Thymus (tissue), 11 donors: ENCODE data around the gene CHAF1A. TPM values are rescaled to one million over a fixed set of nuclear protein-coding genes. Genes with fewer than 3 reads are reported as not detected.

ENCODE experiments used
- DNase-seq, 9 donors: peaks; one replicate each; pipeline ENCODE4 v3.0.0-alpha.2; 2013; ENCODE audit warnings: low spot score in 9 of 9, low read depth in 6 of 9, missing footprints in 1 of 9
- H3K27ac ChIP-seq, 2 donors: one replicate each; pipeline ENCODE4 v1.5.1; 2013; ENCODE audit warnings: control low read depth in 1 of 2, low read depth in 1 of 2, low read length in 1 of 2, mild to moderate bottlenecking in 1 of 2, moderate library complexity in 1 of 2
- H3K27me3 ChIP-seq, 2 donors: one replicate each; pipeline ENCODE4 v1.5.1; 2013; ENCODE audit warnings: low read length in 1 of 2; ENCODE audit not compliant: control insufficient read depth in 2 of 2, insufficient read depth in 1 of 2
- H3K36me3 ChIP-seq, 2 donors: one replicate each; pipeline ENCODE4 v1.5.1; 2013; ENCODE audit warnings: low read length in 1 of 2, mild to moderate bottlenecking in 1 of 2, moderate library complexity in 1 of 2; ENCODE audit not compliant: control insufficient read depth in 2 of 2, insufficient read depth in 2 of 2
- H3K4me1 ChIP-seq, 2 donors: one replicate each; pipeline ENCODE4 v1.5.1; 2013; ENCODE audit warnings: low read length in 2 of 2; ENCODE audit not compliant: control insufficient read depth in 2 of 2, insufficient read depth in 2 of 2
- H3K4me3 ChIP-seq, 2 donors: one replicate each; pipeline ENCODE4 v1.5.1; 2013; ENCODE audit warnings: low read length in 2 of 2, control low read depth in 1 of 2, mild to moderate bottlenecking in 1 of 2
- H3K9me3 ChIP-seq, 2 donors: one replicate each; pipeline ENCODE4 v1.5.1; 2013; ENCODE audit warnings: low read length in 1 of 2, mild to moderate bottlenecking in 1 of 2; ENCODE audit not compliant: control insufficient read depth in 2 of 2, insufficient read depth in 1 of 2
- WGBS: extraction: QIAGEN DNeasy Blood & Tissue Kit; methylation state at CpG from one replicate; pipeline ENCODE4 v1.1.7; 2013; 5-methylcytosine and 5-hydroxymethylcytosine counted together
- polyA plus RNA-seq: library from polyadenylated mRNA; stranded (reverse); fragments of 200-250 nt; gene quantifications from one replicate; pipeline ENCODE4 v1.2.3, GENCODE V29; 2013
- total RNA-seq: library from RNA; stranded (reverse); fragments of 120-200 nt; gene quantifications from one replicate; pipeline ENCODE4 v1.2.4, GENCODE V29; 2013
- donor health status: healthy.

CHAF1A gene
- total and polyA plus RNA-seq, 2 donors, result 3.5 to 19.5 TPM

- no peak for DNase-seq
- Histone ChIP-seq H3K4me3 (no peak overlapping the region), H3K27ac (no peak overlapping the region), H3K4me1 (peaks cover 15 to 29% of the 10 kb centered on the region in 2 donors), H3K9me3 (no peaks in the 10 kb centered on the region), H3K27me3 (no peaks in the 10 kb centered on the region), H3K36me3 (peaks cover 54 to 63% of the 10 kb centered on the region in 2 donors)
- 99% methylated on average over 19 of the region's 19 CpGs for WGBS
Measured at GRCh38 chr19:4365791-4366665, 36.4 kb upstream of the CHAF1A start.

DNA sequence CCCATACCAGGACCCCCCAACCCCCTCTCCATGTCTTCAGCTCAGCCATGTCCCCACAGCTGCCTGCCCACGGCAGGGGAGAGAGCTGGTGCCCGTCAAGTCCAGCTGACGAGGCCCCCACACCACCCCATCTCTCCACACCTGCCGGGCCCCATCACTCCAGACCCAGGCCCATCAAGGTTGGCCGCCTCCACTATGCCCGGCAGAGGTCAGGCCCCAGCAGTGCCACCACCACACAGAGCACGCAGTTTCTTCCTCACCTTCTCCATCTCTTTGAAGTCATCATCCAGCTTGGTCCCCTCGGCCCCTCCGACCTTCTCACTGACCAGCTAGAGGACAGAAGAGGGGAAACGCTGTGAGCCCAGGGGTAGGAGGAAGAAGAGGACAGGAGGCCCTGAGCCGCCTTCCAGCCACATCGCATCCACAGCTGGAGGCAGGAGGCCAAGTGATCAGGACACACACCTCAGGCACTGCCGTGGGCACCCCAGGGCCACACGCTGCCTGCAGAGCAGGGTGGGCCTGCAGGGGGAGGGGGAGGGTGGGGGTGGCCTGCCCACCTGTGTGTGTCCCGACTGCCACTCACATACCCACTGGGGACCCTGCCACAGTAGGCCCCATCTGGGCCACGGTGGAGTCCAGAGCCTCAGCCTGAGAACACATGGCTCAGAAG, 35.6 kb upstream of the CHAF1A start:
- Histone ChIP-seq H3K4me1 (peaks cover 15 to 33% of the 10 kb centered on the region in 2 donors), H3K9me3 (no peaks in the 10 kb centered on the region), H3K27me3 (no peaks in the 10 kb centered on the region), H3K27ac (no peak overlapping the region), H3K4me3 (no peak overlapping the region), H3K36me3 (peaks cover 46 to 55% of the 10 kb centered on the region in 2 donors)
- no peak for DNase-seq
- WGBS, result 97% methylated on average over 16 of the region's 16 CpGs

DNA sequence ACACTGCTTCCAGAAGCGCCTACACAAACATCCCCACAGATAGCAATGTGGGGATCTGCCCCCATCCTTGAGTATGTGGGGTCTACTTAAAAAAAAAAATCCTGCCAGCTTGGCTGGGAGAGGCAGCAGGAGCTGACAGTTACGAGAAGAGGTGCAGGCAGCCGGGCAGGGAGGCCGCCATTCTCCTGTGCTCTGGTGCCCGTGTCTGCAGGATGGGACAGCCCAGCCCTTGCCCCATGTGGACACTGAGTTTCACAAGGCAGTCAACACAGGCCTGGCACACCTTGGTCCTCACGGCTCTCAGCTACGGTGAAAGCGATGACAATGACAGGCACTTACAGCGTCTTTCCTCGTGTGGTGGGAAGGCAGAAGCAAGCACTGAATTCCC, 35.1 kb upstream of the CHAF1A start:
- WGBS, result 97% methylated on average over 10 of the region's 10 CpGs
- no peak for DNase-seq
- Histone ChIP-seq H3K36me3 (peaks cover 41 to 50% of the 10 kb centered on the region in 2 donors), H3K27me3 (no peaks in the 10 kb centered on the region), H3K9me3 (no peaks in the 10 kb centered on the region), H3K4me1 (peaks cover 15 to 33% of the 10 kb centered on the region in 2 donors), H3K4me3 (no peak overlapping the region), H3K27ac (no peak overlapping the region)

- 95% methylated on average over 13 of the region's 13 CpGs for WGBS
- Histone ChIP-seq H3K4me3 (no peak overlapping the region), H3K4me1 (peaks cover 15 to 37% of the 10 kb centered on the region in 2 donors), H3K27me3 (no peaks in the 10 kb centered on the region), H3K9me3 (no peaks in the 10 kb centered on the region), H3K36me3 (peaks cover 37 to 46% of the 10 kb centered on the region in 2 donors), H3K27ac (peak overlapping the region in 1 of 2 donors; percentile 6)
- no peak for DNase-seq
Measured at GRCh38 chr19:4367781-4368127, 34.7 kb upstream of the CHAF1A start.

- Histone ChIP-seq H3K4me3 (no peak overlapping the region), H3K27ac (peak overlapping the region; percentile 6 to 37), H3K4me1 (peaks cover 15 to 41% of the 10 kb centered on the region in 2 donors), H3K36me3 (peaks cover 32 to 40% of the 10 kb centered on the region in 2 donors), H3K27me3 (no peaks in the 10 kb centered on the region), H3K9me3 (no peaks in the 10 kb centered on the region)
- WGBS, result 88% methylated on average over 19 of the region's 19 CpGs
- DNase-seq, result no peak
Measured at GRCh38 chr19:4368128-4368820, 34.2 kb upstream of the CHAF1A start.

- Histone ChIP-seq H3K4me3 (peak overlapping the region; percentile 21 to 32), H3K9me3 (peaks cover 0 to 4% of the 10 kb centered on the region in 2 donors), H3K27me3 (no peaks in the 10 kb centered on the region), H3K4me1 (peaks cover 15 to 49% of the 10 kb centered on the region in 2 donors), H3K27ac (peak overlapping the region; percentile 66 to 82), H3K36me3 (peaks cover 22 to 30% of the 10 kb centered on the region in 2 donors)
- WGBS, result 2% methylated on average over 25 of the region's 25 CpGs
- peak in 8 of 9 donors; percentile 23 to 81 (median 44) for DNase-seq
Measured at GRCh38 chr19:4369109-4369887, 33.1 kb upstream of the CHAF1A start.

GRCh38 chr19:4369888-4370260, 32.6 kb upstream of the CHAF1A start:
- Histone ChIP-seq H3K36me3 (peaks cover 20 to 27% of the 10 kb centered on the region in 2 donors), H3K27me3 (no peaks in the 10 kb centered on the region), H3K4me1 (peaks cover 15 to 54% of the 10 kb centered on the region in 2 donors), H3K9me3 (peaks cover 0 to 4% of the 10 kb centered on the region in 2 donors), H3K4me3 (peak overlapping the region; percentile 21 to 32), H3K27ac (peak overlapping the region; percentile 66 to 82)
- 2% methylated on average over 21 of the region's 21 CpGs for WGBS
- DNase-seq, result peak in 6 of 9 donors; percentile 34 to 78 (median 58)

DNA sequence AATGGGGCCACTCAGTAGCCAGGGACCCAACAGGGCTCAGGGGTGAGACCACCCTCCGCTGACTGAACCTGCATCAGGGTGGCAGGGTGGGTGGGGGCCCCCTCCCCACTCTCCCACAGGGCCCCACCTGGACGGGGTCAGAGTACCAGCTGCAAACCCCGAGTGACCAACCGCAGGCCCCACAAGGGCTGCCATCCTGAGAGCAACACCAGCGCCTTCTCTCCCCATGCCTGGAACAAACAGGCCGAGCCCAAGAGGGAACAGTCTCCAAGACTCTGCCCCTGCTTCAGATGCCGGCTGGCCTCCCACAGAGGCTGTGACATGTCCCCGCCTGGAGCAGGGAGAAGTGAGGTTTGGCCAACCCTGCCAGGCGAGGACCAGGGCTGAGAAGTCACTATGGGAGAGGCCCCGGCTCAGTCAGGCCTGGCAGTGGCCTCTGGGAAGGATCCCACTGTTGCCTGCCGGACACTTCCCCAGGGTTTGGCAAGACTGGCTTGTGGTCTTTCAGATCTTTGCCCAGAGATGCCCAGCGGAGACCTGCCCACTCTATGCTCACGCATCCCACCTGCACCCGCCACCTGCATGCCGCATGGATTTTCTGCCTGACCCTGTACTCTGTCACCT, 31.9 kb upstream of the CHAF1A start:
- DNase-seq, result no peak
- peaks cover 13 to 20% of the 10 kb centered on the region in 2 donors for H3K36me3 ChIP-seq
- peaks cover 15 to 60% of the 10 kb centered on the region in 2 donors for H3K4me1 ChIP-seq
- WGBS, result 94% methylated on average over 15 of the region's 15 CpGs
- H3K9me3 ChIP-seq, result peaks cover 0 to 4% of the 10 kb centered on the region in 2 donors
- no peaks in the 10 kb centered on the region for H3K27me3 ChIP-seq
- no peak overlapping the region for H3K4me3 ChIP-seq
- H3K27ac ChIP-seq, result no peak overlapping the region
